ENCODE data around the gene ZFHX3.

GRCh38 chr16:72836181-72836580, 211.7 kb downstream of the ZFHX3 start:
- TF ChIP-seq FOXP2 (optimal IDR thresholded peaks at IDR 0.05; ENCODE audit: control extremely low read depth, extremely low read length, insufficient read depth) (no peak), EZH2 (IDR thresholded peaks at IDR 0.05) (no peak)

Data from SK-N-MC (cell line).